Mammary epithelial cell (primary cell): Measurements from ENCODE around the gene ARSG.

Source experiments
- EZH2 ChIP-seq: IDR thresholded peaks from 2 replicates; pipeline ENCODE4 v1.6.1; 2012; ENCODE audit warnings: low read length, inconsistent platforms, borderline replicate concordance
- TF ChIP-seq, protein P1 (sequence below), 2 donors: IDR thresholded peaks in 1 of 2; conservative IDR thresholded peaks in 1 of 2; 2 replicates each; pipeline ENCODE4 v1.5.1; 2011 to 2012; ENCODE audit warnings: inconsistent platforms in 2 of 2, low read length in 2 of 2, mild to moderate bottlenecking in 2 of 2, control low read depth in 1 of 2, low read depth in 1 of 2; ENCODE audit not compliant: insufficient read depth in 1 of 2; ENCODE audit errors: extremely low read depth in 1 of 2

DNA sequence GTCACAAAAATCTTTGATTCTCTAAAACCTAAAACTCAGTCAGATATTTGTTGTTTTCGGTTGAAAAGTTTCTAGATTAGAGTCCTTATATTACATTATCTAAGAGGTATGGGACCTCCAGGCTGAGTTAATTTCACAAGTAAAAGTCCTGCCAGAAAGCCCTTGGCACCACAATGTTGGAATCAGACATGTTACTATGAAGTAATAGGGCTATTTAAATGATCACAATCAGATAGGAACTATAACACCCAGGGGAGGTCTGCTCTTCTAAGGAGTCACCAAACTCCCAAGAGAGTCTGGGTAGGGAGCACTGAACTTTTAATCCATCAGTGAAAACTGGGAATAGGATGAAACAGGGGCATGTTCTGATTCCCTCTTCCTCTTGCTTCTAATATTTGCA is 111.8 kb downstream of the ARSG start:
- TF ChIP-seq, protein P1, sequence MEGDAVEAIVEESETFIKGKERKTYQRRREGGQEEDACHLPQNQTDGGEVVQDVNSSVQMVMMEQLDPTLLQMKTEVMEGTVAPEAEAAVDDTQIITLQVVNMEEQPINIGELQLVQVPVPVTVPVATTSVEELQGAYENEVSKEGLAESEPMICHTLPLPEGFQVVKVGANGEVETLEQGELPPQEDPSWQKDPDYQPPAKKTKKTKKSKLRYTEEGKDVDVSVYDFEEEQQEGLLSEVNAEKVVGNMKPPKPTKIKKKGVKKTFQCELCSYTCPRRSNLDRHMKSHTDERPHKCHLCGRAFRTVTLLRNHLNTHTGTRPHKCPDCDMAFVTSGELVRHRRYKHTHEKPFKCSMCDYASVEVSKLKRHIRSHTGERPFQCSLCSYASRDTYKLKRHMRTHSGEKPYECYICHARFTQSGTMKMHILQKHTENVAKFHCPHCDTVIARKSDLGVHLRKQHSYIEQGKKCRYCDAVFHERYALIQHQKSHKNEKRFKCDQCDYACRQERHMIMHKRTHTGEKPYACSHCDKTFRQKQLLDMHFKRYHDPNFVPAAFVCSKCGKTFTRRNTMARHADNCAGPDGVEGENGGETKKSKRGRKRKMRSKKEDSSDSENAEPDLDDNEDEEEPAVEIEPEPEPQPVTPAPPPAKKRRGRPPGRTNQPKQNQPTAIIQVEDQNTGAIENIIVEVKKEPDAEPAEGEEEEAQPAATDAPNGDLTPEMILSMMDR (conservative IDR thresholded peaks at IDR 0.05 in 1 of 2, IDR thresholded peaks at IDR 0.05 in 1 of 2; ENCODE audit: extremely low read depth in 1 of 2, insufficient read depth in 1 of 2, low read depth in 1 of 2, low read length in 2 of 2) = no peak
- TF ChIP-seq EZH2 = no peak
